SK-N-SH treated with all-trans-retinoic acid at 6 μM for 48 hours (cell line): Measurements from ENCODE around the gene OSCP1.

ENCODE experiments used
- ATAC-seq: fragments of 200-7000 bp; cut with Tn5 transposase; 3 replicates; pipeline ENCODE4 v1.9.1; 2020; ENCODE audit warnings: mild to moderate bottlenecking, moderate library complexity
- ARNTL ChIP-seq: fragments of 450-650 bp; formaldehyde crosslinking; IDR thresholded peaks from 2 replicates; pipeline ENCODE4 v1.5.0; 2020; ENCODE audit warnings: low read depth, mild to moderate bottlenecking, moderate library complexity, borderline replicate concordance
- BACH2 ChIP-seq: fragments of 250-450 bp; sonication (Bioruptor Pico); IDR thresholded peaks from 2 replicates; pipeline ENCODE4 v1.9.0; 2021; ENCODE audit warnings: mild to moderate bottlenecking, borderline replicate concordance
- CREB5 ChIP-seq: fragments of 250-450 bp; sonication (Bioruptor Pico); IDR thresholded peaks from 2 replicates; pipeline ENCODE4 v1.5.1; 2020; ENCODE audit warnings: low read depth, mild to moderate bottlenecking, moderate library complexity
- CSRNP3 ChIP-seq: fragments of 250-450 bp; sonication (Bioruptor Pico); IDR thresholded peaks from 2 replicates; pipeline ENCODE4 v1.5.1; 2021; ENCODE audit warnings: mild to moderate bottlenecking, moderate library complexity
- ESRRG ChIP-seq: fragments of 250-450 bp; sonication (Bioruptor Pico); IDR thresholded peaks from 2 replicates; pipeline ENCODE4 v1.6.1; 2021; ENCODE audit warnings: mild to moderate bottlenecking
- GLIS3 ChIP-seq: fragments of 250-450 bp; sonication (Bioruptor Pico); IDR thresholded peaks from 2 replicates; pipeline ENCODE4 v1.5.0; 2020; ENCODE audit warnings: mild to moderate bottlenecking, moderate library complexity
- OSR1 ChIP-seq: fragments of 250-450 bp; sonication (Bioruptor Pico); IDR thresholded peaks from 2 replicates; pipeline ENCODE4 v1.8.0; 2022; ENCODE audit warnings: moderate library complexity, mild to moderate bottlenecking, inconsistent platforms
- PATZ1 ChIP-seq: fragments of 250-450 bp; sonication (Bioruptor Pico); IDR thresholded peaks from 2 replicates; pipeline ENCODE4 v1.8.0; 2020; ENCODE audit warnings: mild to moderate bottlenecking, moderate library complexity, borderline replicate concordance
- POU6F1 ChIP-seq: fragments of 250-450 bp; sonication (Bioruptor Pico); IDR thresholded peaks from 2 replicates; pipeline ENCODE4 v1.8.0; 2021; ENCODE audit warnings: low read depth, mild to moderate bottlenecking, moderate library complexity, borderline replicate concordance
- PPARA ChIP-seq: fragments of 250-450 bp; sonication (Bioruptor Pico); IDR thresholded peaks from 2 replicates; pipeline ENCODE4 v1.5.0; 2020; ENCODE audit warnings: mild to moderate bottlenecking, borderline replicate concordance
- RARB ChIP-seq: fragments of 250-450 bp; sonication (Bioruptor Pico); IDR thresholded peaks from 2 replicates; pipeline ENCODE4 v1.8.0; 2021; ENCODE audit warnings: mild to moderate bottlenecking, moderate library complexity
- TCF4 ChIP-seq: fragments of 250-450 bp; sonication (Bioruptor Pico); IDR thresholded peaks from 2 replicates; pipeline ENCODE4 v1.8.0; 2021; ENCODE audit warnings: mild to moderate bottlenecking, moderate library complexity, borderline replicate concordance
- TOX ChIP-seq: fragments of 250-450 bp; sonication (Bioruptor Pico); IDR thresholded peaks from 2 replicates; pipeline ENCODE4 v1.8.0; 2021; ENCODE audit warnings: mild to moderate bottlenecking, moderate library complexity, borderline replicate concordance
- TSHZ2 ChIP-seq: fragments of 250-450 bp; sonication (Bioruptor Pico); IDR thresholded peaks from 2 replicates; pipeline ENCODE4 v1.5.0; 2020; ENCODE audit warnings: mild to moderate bottlenecking, moderate library complexity
- ZC3H10 ChIP-seq: fragments of 250-450 bp; sonication (Bioruptor Pico); IDR thresholded peaks from 2 replicates; pipeline ENCODE4 v1.5.1; 2021; ENCODE audit warnings: mild to moderate bottlenecking, moderate library complexity
- ZFP3 ChIP-seq: fragments of 250-450 bp; sonication (Bioruptor Pico); IDR thresholded peaks from 2 replicates; pipeline ENCODE4 v1.5.0; 2020; ENCODE audit warnings: mild to moderate bottlenecking, moderate library complexity
- ZFP30 ChIP-seq: fragments of 450-650 bp; formaldehyde crosslinking; IDR thresholded peaks from 2 replicates; pipeline ENCODE4 v1.5.0; 2022; ENCODE audit warnings: mild to moderate bottlenecking, moderate library complexity
- ZNF565 ChIP-seq: fragments of 450-650 bp; formaldehyde crosslinking; conservative IDR thresholded peaks from 2 replicates; pipeline ENCODE4 v1.5.0; 2020; ENCODE audit warnings: low read depth, mild to moderate bottlenecking, moderate library complexity
- ZNF70 ChIP-seq: fragments of 450-650 bp; formaldehyde crosslinking; IDR thresholded peaks from 2 replicates; pipeline ENCODE4 v1.5.0; 2020; ENCODE audit warnings: mild to moderate bottlenecking, moderate library complexity
- ZNF8 ChIP-seq: fragments of 450-650 bp; formaldehyde crosslinking; IDR thresholded peaks from 2 replicates; pipeline ENCODE4 v1.5.0; 2020; ENCODE audit warnings: mild to moderate bottlenecking, moderate library complexity

The OSCP1 gene

GRCh38 chr1:36400514-36400824 is 49.8 kb downstream of the OSCP1 start (continued):
- TF ChIP-seq TSHZ2 (CRISPR knock-in tag): no peak

- TF ChIP-seq TOX (CRISPR knock-in tag) (no peak), ZFP3 (no peak), TCF4 (CRISPR knock-in tag) (no peak), ARNTL (CRISPR knock-in tag) (no peak), POU6F1 (CRISPR knock-in tag) (no peak), PATZ1 (CRISPR knock-in tag) (no peak), ZFP30 (no peak), CSRNP3 (no peak), ZNF70 (CRISPR knock-in tag) (no peak), ZC3H10 (no peak), CREB5 (CRISPR knock-in tag) (no peak), ZNF8 (CRISPR knock-in tag) (no peak), RARB (CRISPR knock-in tag) (no peak)
- TF ChIP-seq, all 23 proteins: peak for 0
- ATAC-seq: no peak
Observed at GRCh38 chr1:36398370-36398977, 51.8 kb downstream of the OSCP1 start.

- TF ChIP-seq ZFP3 (peak; percentile 42; the same call in 1 of the 2 replicates), PPARA (CRISPR knock-in tag) (no peak)
- peak; percentile 97 for ATAC-seq
Observed at GRCh38 chr1:36397378-36398230, 52.6 kb downstream of the OSCP1 start, which contains the start of gene LSM10. Gene LSM10, minus strand, starts transcription at chr1:36397908. Its CDS starts 3,779 bp downstream, at chr1:36394129.

GRCh38 chr1:36397083-36397377 is 53.2 kb downstream of the OSCP1 start:
- peak; percentile 77 for ATAC-seq
- TF ChIP-seq ZC3H10 (no peak), TSHZ2 (CRISPR knock-in tag) (no peak), POU6F1 (CRISPR knock-in tag) (no peak), RARB (CRISPR knock-in tag) (no peak), ZNF565 (no peak), TCF4 (CRISPR knock-in tag) (no peak), ESRRG (CRISPR knock-in tag) (no peak), ARNTL (CRISPR knock-in tag) (no peak), BACH2 (CRISPR knock-in tag) (no peak), PPARA (CRISPR knock-in tag) (no peak), ZFP3 (no peak), OSR1 (no peak), GLIS3 (CRISPR knock-in tag) (no peak)
